K562 (cell line): ENCODE results near the gene PHLDB2. TPM values are rescaled to one million over a fixed set of nuclear protein-coding genes. Genes with fewer than 3 reads are reported as not detected.

Experiments used
- ATAC-seq: fragments of 200-7000 bp; cut with Tn5 transposase; 3 replicates; pipeline ENCODE4 v1.9.1; 2020; ENCODE audit warnings: moderate library complexity
- BruUV-seq: library from RNA; stranded (reverse); fragments of 400-500 nt; replicated peaks from 2 replicates; lab custom pipeline; 2021; lab: Mats Ljungman, UMichigan
- CTCF ChIA-PET: fragments of 300-600 bp; formaldehyde crosslinking; extraction: SDS; loops from one replicate; lab custom pipeline; 2021; ENCODE audit warnings: low intra/inter-chr PET ratio; lab: Yijun Ruan, JAX
- POLR2A ChIA-PET: fragments of 300-600, 350-650 bp; sonication (Branson Sonifier 250); formaldehyde crosslinking; extraction: SDS; loops from one replicate; lab custom pipeline; 2021; ENCODE audit warnings: antibody characterized with exemption, inconsistent platforms; lab: Yijun Ruan, JAX
- DNase-seq, 4 experiments: peaks; one replicate each; pipeline versions ENCODE4 v3.0.0 to v3.0.0-alpha.2; 2011 to 2018; ENCODE audit warnings: low spot score in 3 of 4, mixed read lengths in 3 of 4; ENCODE audit errors: extremely low read depth in 1 of 4
- FAIRE-seq: peaks from 2 replicates; lab custom pipeline; 2011; peaks lifted over from hg19 to GRCh38; lab: Jason Lieb, UNC
- H2AFZ ChIP-seq: 2 replicates; pipeline ENCODE4 v1.6.0; 2011; ENCODE audit warnings: low read depth, low read length, control low read depth, inconsistent platforms
- H3K27ac ChIP-seq: fragments of 200-600 bp; 3 replicates; pipeline ENCODE4 v1.8.0; 2011; ENCODE audit warnings: low read depth, mild to moderate bottlenecking, control low read depth, inconsistent platforms, low read length, moderate library complexity, mixed read lengths; ENCODE audit errors: extremely low read depth
- H3K27me3 ChIP-seq, 2 experiments: fragments of 300-600 bp in 1 of 2; 2 replicates in 1 of 2; 3 replicates in 1 of 2; pipeline versions ENCODE4 v1.6.0 to v1.8.0; 2011; ENCODE audit warnings: inconsistent platforms in 2 of 2, low read length in 2 of 2, mild to moderate bottlenecking in 1 of 2, mixed read lengths in 1 of 2, moderate library complexity in 1 of 2; ENCODE audit not compliant: control insufficient read depth in 2 of 2, insufficient read depth in 2 of 2
- H3K36me3 ChIP-seq: fragments of 300-600 bp; 3 replicates; pipeline ENCODE4 v1.8.0; 2011; ENCODE audit warnings: mild to moderate bottlenecking, low read length, inconsistent platforms; ENCODE audit not compliant: control insufficient read depth, insufficient read depth
- H3K4me1 ChIP-seq, 2 experiments: fragments of 200-600 bp in 1 of 2; replicated peaks in 1 of 2; 2 replicates in 1 of 2; 3 replicates in 1 of 2; pipeline versions ENCODE4 v1.5.1 to v1.8.0; 2011; ENCODE audit warnings: inconsistent platforms in 2 of 2, low read length in 2 of 2, mild to moderate bottlenecking in 1 of 2, mixed read lengths in 1 of 2, moderate library complexity in 1 of 2; ENCODE audit not compliant: control insufficient read depth in 2 of 2, insufficient read depth in 2 of 2
- H3K4me2 ChIP-seq: 2 replicates; pipeline ENCODE4 v1.6.1; 2011; ENCODE audit warnings: low read length, control low read depth, inconsistent platforms, mixed read lengths; ENCODE audit not compliant: insufficient read depth
- H3K4me3 ChIP-seq: fragments of 200-600 bp; sonication (generic), shearing (Covaris generic); 2 replicates; pipeline ENCODE4 v1.5.1; 2016; ENCODE audit warnings: control low read depth, inconsistent platforms
- H3K79me2 ChIP-seq: fragments of 200-600 bp; 3 replicates; pipeline ENCODE4 v1.8.0; 2011; ENCODE audit warnings: low read length, inconsistent platforms; ENCODE audit not compliant: control insufficient read depth, insufficient read depth
- H3K9ac ChIP-seq, 2 experiments: 2 replicates each; pipeline versions ENCODE4 v1.6.0 to v1.6.1; 2011; ENCODE audit warnings: low read depth in 2 of 2, low read length in 2 of 2, control low read depth in 1 of 2, inconsistent platforms in 1 of 2, mild to moderate bottlenecking in 1 of 2, mixed read lengths in 1 of 2; ENCODE audit not compliant: insufficient read depth in 1 of 2
- H3K9me1 ChIP-seq: one replicate; pipeline ENCODE4 v1.6.0; 2011; ENCODE audit warnings: inconsistent platforms, mild to moderate bottlenecking, low read length, moderate library complexity; ENCODE audit not compliant: control insufficient read depth, insufficient read depth
- H3K9me3 ChIP-seq: replicated peaks from 2 replicates; pipeline ENCODE4 v1.5.1; 2011; ENCODE audit warnings: low read depth, low read length, inconsistent platforms; ENCODE audit not compliant: control insufficient read depth, insufficient read depth
- H4K20me1 ChIP-seq: replicated peaks from 2 replicates; pipeline ENCODE4 v1.6.1; 2011; ENCODE audit warnings: low read length, inconsistent platforms, mixed read lengths; ENCODE audit not compliant: control insufficient read depth, insufficient read depth
- EP400 ChIP-seq: fragments of 450-650 bp; IDR thresholded peaks from 2 replicates; pipeline ENCODE4 v1.6.1; 2017; ENCODE audit warnings: antibody characterized with exemption, mild to moderate bottlenecking, moderate library complexity
- ETV1 ChIP-seq: fragments of 450-650 bp; conservative IDR thresholded peaks from 2 replicates; pipeline ENCODE4 v1.6.1; 2016; ENCODE audit warnings: missing genetic modification characterization, control low read depth, low read depth, missing compliant biosample characterization
- NFXL1 ChIP-seq: fragments of 450-650 bp; formaldehyde crosslinking; IDR thresholded peaks from 2 replicates; pipeline ENCODE4 v1.4.0; 2021; ENCODE audit warnings: mild to moderate bottlenecking
- POLR2B ChIP-seq: fragments of 450-650 bp; IDR thresholded peaks from 2 replicates; pipeline ENCODE4 v1.6.1; 2018; ENCODE audit warnings: low read depth; ENCODE audit not compliant: partially characterized antibody
- SMAD4 ChIP-seq: fragments of 250-450 bp; sonication (Bioruptor Pico); conservative IDR thresholded peaks from 2 replicates; pipeline ENCODE4 v1.8.0; 2021; ENCODE audit warnings: inconsistent platforms, mild to moderate bottlenecking, moderate library complexity
- SNRNP70 ChIP-seq: fragments of 200-400 bp; formaldehyde crosslinking; optimal IDR thresholded peaks from 2 replicates; pipeline ENCODE3; 2017; ENCODE audit warnings: low read depth, low read length
- TBP ChIP-seq: optimal IDR thresholded peaks from 2 replicates; pipeline ENCODE3; 2011; ENCODE audit warnings: low read depth, low read length, improper control_type of control experiment
- ZNF3 ChIP-seq: fragments of 250-450 bp; sonication (Bioruptor Pico); IDR thresholded peaks from 2 replicates; pipeline ENCODE4 v1.5.0; 2021; ENCODE audit warnings: mild to moderate bottlenecking, moderate library complexity
- ZNF324 ChIP-seq: fragments of 250-450 bp; sonication (Bioruptor Pico); IDR thresholded peaks from 2 replicates; pipeline ENCODE4 v1.4.0; 2020; ENCODE audit warnings: mild to moderate bottlenecking
- ZNF445 ChIP-seq: fragments of 250-450 bp; sonication (Bioruptor Pico); IDR thresholded peaks from 2 replicates; pipeline ENCODE4 v1.4.0; 2020; ENCODE audit warnings: low read depth, mild to moderate bottlenecking, moderate library complexity
- ZNF449 ChIP-seq: fragments of 250-450 bp; sonication (Bioruptor Pico); IDR thresholded peaks from 2 replicates; pipeline ENCODE4 v1.8.0; 2022; ENCODE audit warnings: moderate library complexity, mild to moderate bottlenecking, inconsistent platforms
- ZNF561 ChIP-seq: fragments of 450-650 bp; formaldehyde crosslinking; conservative IDR thresholded peaks from 2 replicates; pipeline ENCODE4 v1.4.0; 2020; ENCODE audit warnings: mild to moderate bottlenecking, moderate library complexity
- WGBS: fragments of 100-300 bp; shearing (Covaris generic); methylation state at CpG from one replicate; pipeline ENCODE4 v1.1.6; 2016; ENCODE audit warnings: low coverage, mixed read lengths; ENCODE audit not compliant: insufficient coverage; ENCODE audit errors: missing lambda C conversion rate; 5-methylcytosine and 5-hydroxymethylcytosine counted together
- in situ Hi-C: fragments of 300-500 bp; cut with MboI; formaldehyde crosslinking; loops from 4 replicates; pipeline ENCODE4 v1.15.0; 2018; ENCODE audit warnings: inconsistent platforms, mixed read lengths
- intact Hi-C: fragments of 100-400 bp; cut with micrococcal nuclease; formaldehyde crosslinking; loops from 2 replicates; pipeline ENCODE4 v1.14.2; 2022
- polyA plus RNA-seq, 8 experiments: library from polyadenylated mRNA; depleted of rRNA in 4 of 8; stranded (reverse) in 5 of 8; unstranded in 3 of 8; fragments of >200 nt; fragmentation: Nextera tagmentation in 2 of 8; fragmentation: Illumina TruSeq in 1 of 8; extraction: Ambion mirVana in 2 of 8; extraction: Trizol in 1 of 8; gene quantifications; 2 replicates each; pipeline versions ENCODE4 v1.2.1 to v1.2.3, GENCODE V29; 2011 to 2014; ENCODE audit warnings: inconsistent platforms in 1 of 8, missing spikeins in 1 of 8
- total RNA-seq, 7 experiments: library from RNA; depleted of rRNA in 6 of 7; stranded (reverse); fragments of >200 nt in 6 of 7; fragmentation: Illumina TruSeq in 2 of 7; extraction: Trizol in 2 of 7; gene quantifications; 2 replicates each; pipeline versions ENCODE4 v1.2.1 to v1.2.3, GENCODE V29; 2011 to 2021; ENCODE audit warnings: low replicate concordance in 1 of 7

The PHLDB2 gene
- total and polyA plus RNA-seq, 9 of the 15 experiments (the other 6 are each of a cell fraction or from before 2014, with no cell fraction given) = 0.04 TPM; not detected in 8

DNA sequence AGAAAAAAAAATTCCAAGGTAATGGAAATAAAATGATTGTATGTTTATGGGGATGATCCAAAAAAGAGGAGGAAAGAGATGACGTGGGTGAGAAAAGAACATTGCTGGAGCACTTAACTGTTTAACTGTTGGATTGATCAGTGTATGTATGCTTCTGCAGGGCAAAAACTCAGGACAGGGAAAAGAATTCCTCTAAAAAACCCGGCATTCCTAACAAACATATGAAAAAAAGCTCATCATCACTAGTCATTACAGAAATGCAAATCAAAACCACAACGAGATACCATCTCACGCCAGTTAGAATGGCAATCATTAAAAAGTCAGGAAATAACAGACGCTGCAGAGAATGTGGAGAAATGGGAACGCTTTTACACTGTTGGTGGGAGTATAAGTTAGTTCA, 1.6 kb upstream of the PHLDB2 start (continued):
- TF ChIP-seq ZNF449 (CRISPR knock-in tag) (no peak), POLR2B (no peak), SMAD4 (no peak), EP400 (no peak), SNRNP70 (no peak), ETV1 (tag) (no peak), ZNF324 (no peak), ZNF3 (no peak), ZNF445 (CRISPR knock-in tag) (no peak)

- in situ Hi-C loops = no loop called here
- FAIRE-seq = no peak
Observed at GRCh38 chr3:111858642-111859041, 423 bp upstream of the PHLDB2 start.

More at GRCh38 chr3:111858642-111859041, 423 bp upstream of the PHLDB2 start:
- H3K27me3 ChIP-seq = peaks cover 0 to 9% of the 10 kb centered on the region in 2 experiments; a peak in 3 of 5 replicates
- no peak for TF ChIP-seq TBP
- no peak for TF ChIP-seq ZNF561 (CRISPR knock-in tag)
- TF ChIP-seq NFXL1 (CRISPR knock-in tag) = no peak
- H3K27ac ChIP-seq = no peak overlapping the region
- BruUV-seq = no TSS peak
- H3K4me1 ChIP-seq = peaks cover 0 to 7% of the 10 kb centered on the region in 2 experiments; a peak in 1 of 5 replicates
- POLR2A ChIA-PET = interaction anchor here (0.6 kb wide), 1 partner anchor 118 kb away, joined by 3 read pairs; no protein-coding TSS in a partner anchor
- H3K9ac ChIP-seq = no peak overlapping the region
- H3K36me3 ChIP-seq = no peaks in the 10 kb centered on the region
- H4K20me1 ChIP-seq = no peaks in the 10 kb centered on the region
- no peak overlapping the region for H2AFZ ChIP-seq
- intact Hi-C loops = no loop called here
- no peaks in the 10 kb centered on the region for H3K9me1 ChIP-seq
- DNase-seq = no peak
- no peak for ATAC-seq
- 1% methylated on average over 9 of the region's 10 CpGs for WGBS
- no peaks in the 10 kb centered on the region for H3K79me2 ChIP-seq
- no peaks in the 10 kb centered on the region for H3K9me3 ChIP-seq
- no peak overlapping the region for H3K4me3 ChIP-seq
- CTCF ChIA-PET = no interaction called here
- no peak overlapping the region for H3K4me2 ChIP-seq
